Measurements from ENCODE around the gene RAC3. TPM values are rescaled to one million over a fixed set of nuclear protein-coding genes. Genes with fewer than 3 reads are reported as not detected.

RAC3 gene
- total and polyA plus RNA-seq, 9 of the 15 experiments (the other 6 are each of a cell fraction or from before 2014, with no cell fraction given) = 0.23 to 292 (median 118) TPM

GRCh38 chr17:82022981-82023446 is 8.5 kb upstream of the RAC3 start, which contains the start of gene LRRC45 (continued):
- TF ChIP-seq STAT6 (CRISPR knock-in tag; IDR thresholded peaks at IDR 0.05) (no peak), GMEB1 (CRISPR knock-in tag; IDR thresholded peaks at IDR 0.05) (peak; percentile 56), ZNF124 (CRISPR knock-in tag; IDR thresholded peaks at IDR 0.05) (no peak), SP1 (CRISPR knock-in tag; IDR thresholded peaks at IDR 0.05) (peak; percentile 98), RBM14 (IDR thresholded peaks at IDR 0.05; ENCODE audit: borderline replicate concordance, insufficient read depth, low read depth, low read length) (no peak), ATF1 (CRISPR knock-in tag; IDR thresholded peaks at IDR 0.05) (no peak), ATF1 (tag; IDR thresholded peaks at IDR 0.05) (peak; percentile 56), ZBTB9 (CRISPR knock-in tag; IDR thresholded peaks at IDR 0.05) (no peak), ZNF316 (IDR thresholded peaks at IDR 0.05) (no peak), CEBPB (tag; IDR thresholded peaks at IDR 0.05) (no peak), RFX1 (IDR thresholded peaks at IDR 0.05) (no peak), ZFP1 (CRISPR knock-in tag; IDR thresholded peaks at IDR 0.05) (no peak), ZNF511 (CRISPR knock-in tag; IDR thresholded peaks at IDR 0.05) (no peak), E2F6 (IDR thresholded peaks at IDR 0.05; ENCODE audit: borderline replicate concordance in 1 of 2, extremely low read depth in 1 of 2, insufficient read depth in 1 of 2, insufficient read length in 1 of 2, low read depth in 1 of 2, low read length in 1 of 2, poor library complexity in 1 of 2, severe bottlenecking in 1 of 2) (peak in 1 of 2 experiments; percentile 2), ZNF785 (CRISPR knock-in tag; IDR thresholded peaks at IDR 0.05) (no peak), GTF2B (IDR thresholded peaks at IDR 0.05; ENCODE audit: extremely low read depth, insufficient read length) (no peak), JUND (IDR thresholded peaks at IDR 0.05; ENCODE audit: borderline replicate concordance, low read depth, low read length) (no peak), JUND (tag; IDR thresholded peaks at IDR 0.05; ENCODE audit: borderline replicate concordance, low read depth, low read length) (no peak), HNRNPL (IDR thresholded peaks at IDR 0.05; ENCODE audit: low read depth, low read length) (no peak), PTTG1 (tag; IDR thresholded peaks at IDR 0.05; ENCODE audit: low read depth) (no peak), SMARCA4 (IDR thresholded peaks at IDR 0.05) (no peak), ZNF140 (CRISPR knock-in tag; IDR thresholded peaks at IDR 0.05) (no peak)

All from K562 (cell line).